ENCODE results near the gene VSTM1.

DNA sequence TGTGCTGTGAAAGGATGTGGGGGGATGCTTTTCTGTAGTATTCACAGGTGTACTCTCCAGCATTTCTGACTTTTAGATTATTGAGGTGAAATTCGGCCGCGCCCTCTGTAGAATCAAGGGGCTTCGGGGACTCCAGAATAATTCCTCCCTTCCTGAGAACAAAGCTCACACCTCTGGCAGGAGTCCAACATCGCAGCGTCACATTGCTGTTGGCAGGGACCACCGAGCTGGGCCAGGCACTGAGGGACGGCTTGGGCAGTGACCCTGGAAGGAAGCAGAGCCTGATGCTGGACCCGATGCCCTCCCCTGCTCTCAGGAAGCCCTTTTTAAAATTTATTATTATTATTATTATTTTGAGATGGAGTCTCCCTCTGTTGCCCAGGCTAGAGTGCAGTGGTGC, 11.2 kb upstream of the VSTM1 start:
- TF ChIP-seq EZH2 (IDR thresholded peaks at IDR 0.05; ENCODE audit: low read length, unreplicated experiment) = no peak
- TF ChIP-seq, protein P1, sequence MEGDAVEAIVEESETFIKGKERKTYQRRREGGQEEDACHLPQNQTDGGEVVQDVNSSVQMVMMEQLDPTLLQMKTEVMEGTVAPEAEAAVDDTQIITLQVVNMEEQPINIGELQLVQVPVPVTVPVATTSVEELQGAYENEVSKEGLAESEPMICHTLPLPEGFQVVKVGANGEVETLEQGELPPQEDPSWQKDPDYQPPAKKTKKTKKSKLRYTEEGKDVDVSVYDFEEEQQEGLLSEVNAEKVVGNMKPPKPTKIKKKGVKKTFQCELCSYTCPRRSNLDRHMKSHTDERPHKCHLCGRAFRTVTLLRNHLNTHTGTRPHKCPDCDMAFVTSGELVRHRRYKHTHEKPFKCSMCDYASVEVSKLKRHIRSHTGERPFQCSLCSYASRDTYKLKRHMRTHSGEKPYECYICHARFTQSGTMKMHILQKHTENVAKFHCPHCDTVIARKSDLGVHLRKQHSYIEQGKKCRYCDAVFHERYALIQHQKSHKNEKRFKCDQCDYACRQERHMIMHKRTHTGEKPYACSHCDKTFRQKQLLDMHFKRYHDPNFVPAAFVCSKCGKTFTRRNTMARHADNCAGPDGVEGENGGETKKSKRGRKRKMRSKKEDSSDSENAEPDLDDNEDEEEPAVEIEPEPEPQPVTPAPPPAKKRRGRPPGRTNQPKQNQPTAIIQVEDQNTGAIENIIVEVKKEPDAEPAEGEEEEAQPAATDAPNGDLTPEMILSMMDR (conservative IDR thresholded peaks at IDR 0.05; ENCODE audit: low read depth, low read length) = no peak
- TF ChIP-seq EZH2phosphoT487 (IDR thresholded peaks at IDR 0.05; ENCODE audit: borderline replicate concordance, low read length) = no peak

Measured in PC-3 (cell line).